Suprapubic skin (tissue), 4 donors: ENCODE results near the gene KPTN.

Experiments
- CTCF ChIP-seq, 2 donors: fragments of 200-600 bp in 1 of 2; fragments of 450-650 bp in 1 of 2; sonication (generic) in 1 of 2; IDR thresholded peaks; one replicate each; pipeline ENCODE4 v1.5.1; 2016 to 2019; ENCODE audit warnings: antibody characterized with exemption in 2 of 2, mild to moderate bottlenecking in 1 of 2, moderate library complexity in 1 of 2
- EP300 ChIP-seq: sonication (generic); formaldehyde crosslinking; IDR thresholded peaks from one replicate; pipeline ENCODE4 v1.6.1; 2017; ENCODE audit warnings: antibody characterized with exemption
- POLR2A ChIP-seq, 2 donors: fragments of 450-650 bp; IDR thresholded peaks; one replicate each; pipeline ENCODE4 v1.6.1; 2017; ENCODE audit warnings: antibody characterized with exemption in 2 of 2, mild to moderate bottlenecking in 2 of 2, moderate library complexity in 2 of 2
- POLR2AphosphoS5 ChIP-seq, 3 donors: sonication (generic); formaldehyde crosslinking; IDR thresholded peaks; one replicate each; pipeline ENCODE4 v1.6.1; 2017; ENCODE audit warnings: antibody characterized with exemption in 3 of 3

GRCh38 chr19:47514869-47515588 lies 31.0 kb upstream of the KPTN start, which contains the start of gene NAPA:
- TF ChIP-seq CTCF (IDR thresholded peaks at IDR 0.05) (no peak), POLR2A (IDR thresholded peaks at IDR 0.05) (peak; percentile 43 to 96), POLR2AphosphoS5 (IDR thresholded peaks at IDR 0.05) (peak; percentile 11 to 91 (median 39)), EP300 (peak; percentile 21)
